GM18498 (cell line): ENCODE results near the gene CUL2.

Experiments
- ATAC-seq: cut with Tn5 transposase; IDR thresholded peaks from one replicate; pipeline ENCODE4 v1.9.1; 2021; ENCODE audit warnings: mild to moderate bottlenecking, moderate library complexity; ENCODE audit not compliant: unreplicated experiment

CUL2 gene

DNA sequence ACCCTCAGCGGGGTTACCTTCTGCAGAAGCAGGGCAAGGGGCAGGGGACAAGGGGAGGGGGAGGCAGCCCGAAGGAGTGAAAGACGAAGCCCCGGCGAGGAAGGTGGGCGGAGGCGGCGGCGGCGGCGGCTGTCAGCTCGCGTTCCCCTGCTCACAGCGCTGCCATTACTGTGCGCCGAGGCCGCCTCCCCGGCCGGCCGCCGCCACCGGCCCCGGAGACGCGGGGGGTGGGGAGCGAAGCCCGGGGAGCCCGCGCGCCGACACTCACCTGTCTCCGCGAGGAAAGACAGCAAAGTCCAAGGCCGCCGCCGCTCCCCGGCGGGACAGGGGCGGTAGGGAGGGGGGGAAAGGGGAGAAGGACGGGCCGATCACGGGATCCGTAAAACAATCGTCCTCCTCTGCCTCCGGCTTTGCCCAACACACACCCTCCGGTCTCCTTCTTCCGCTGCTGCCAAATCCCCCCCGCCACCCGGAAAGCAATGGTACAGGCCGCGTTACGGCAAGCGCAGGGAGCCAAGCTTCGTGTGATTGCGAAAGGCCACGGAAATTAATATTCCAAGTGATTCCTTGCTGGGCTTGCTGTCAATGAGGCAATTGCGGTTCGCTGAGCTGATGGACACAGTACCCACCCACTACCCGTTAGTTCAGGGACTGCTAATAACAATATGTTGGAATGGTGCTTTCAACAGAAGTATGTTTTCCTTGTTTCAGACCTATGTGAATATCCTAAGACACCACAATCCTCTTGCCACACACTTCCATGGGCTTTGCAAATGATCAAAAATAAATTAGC, at the start of gene CUL2:
CUL2 (minus strand) TSS at position 180 of the 793 bp plus-strand sequence. CDS start 19,024 bp downstream, outside the sequence.
- peak; percentile 96 for ATAC-seq

- peak; percentile 55 for ATAC-seq
Observed at GRCh38 chr10:35136263-35136815, 46.2 kb upstream of the CUL2 start.

DNA sequence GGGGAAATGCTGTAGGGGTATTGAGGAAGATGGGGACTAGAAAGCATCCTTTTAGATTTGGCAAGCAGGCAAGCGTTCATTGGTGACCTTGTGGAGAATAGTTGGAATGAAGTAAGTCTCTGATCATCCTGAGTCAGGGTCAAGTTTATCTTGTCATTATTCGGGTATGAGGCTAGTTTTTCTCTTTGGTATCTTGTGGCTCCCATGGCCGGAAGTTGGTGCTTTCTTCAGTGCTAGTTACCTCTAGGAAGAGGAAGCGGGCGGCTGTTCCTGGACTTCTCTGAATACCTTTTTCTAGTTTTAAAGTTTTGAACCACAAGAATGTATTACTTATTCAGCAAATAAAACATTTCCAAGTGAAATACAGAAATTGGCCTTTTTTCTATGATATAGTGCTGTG, 45.7 kb upstream of the CUL2 start:
- no peak for ATAC-seq

GRCh38 chr10:35133586-35133985, 43.4 kb upstream of the CUL2 start:
- no peak for ATAC-seq

DNA sequence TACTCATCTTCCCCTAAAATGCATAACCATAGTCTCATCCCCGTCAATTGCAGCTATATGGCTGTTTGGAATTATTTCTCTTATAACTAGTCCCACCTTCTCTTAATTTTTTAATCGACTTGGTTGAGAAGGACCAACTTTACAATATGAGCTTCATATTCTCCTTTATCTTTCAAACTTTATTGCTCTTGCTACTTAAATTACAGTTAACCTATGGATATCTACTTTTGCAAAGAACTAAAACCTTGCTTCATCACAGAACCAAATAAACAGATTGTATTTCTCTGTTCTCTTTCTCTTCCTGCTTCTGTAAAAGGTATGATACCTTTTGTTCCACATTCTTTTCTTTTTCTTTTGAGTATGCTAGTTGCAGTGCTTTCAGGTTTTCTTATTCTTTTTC, 42.6 kb upstream of the CUL2 start:
- no peak for ATAC-seq

GRCh38 chr10:35130663-35131062, 40.5 kb upstream of the CUL2 start:
- ATAC-seq: no peak

DNA sequence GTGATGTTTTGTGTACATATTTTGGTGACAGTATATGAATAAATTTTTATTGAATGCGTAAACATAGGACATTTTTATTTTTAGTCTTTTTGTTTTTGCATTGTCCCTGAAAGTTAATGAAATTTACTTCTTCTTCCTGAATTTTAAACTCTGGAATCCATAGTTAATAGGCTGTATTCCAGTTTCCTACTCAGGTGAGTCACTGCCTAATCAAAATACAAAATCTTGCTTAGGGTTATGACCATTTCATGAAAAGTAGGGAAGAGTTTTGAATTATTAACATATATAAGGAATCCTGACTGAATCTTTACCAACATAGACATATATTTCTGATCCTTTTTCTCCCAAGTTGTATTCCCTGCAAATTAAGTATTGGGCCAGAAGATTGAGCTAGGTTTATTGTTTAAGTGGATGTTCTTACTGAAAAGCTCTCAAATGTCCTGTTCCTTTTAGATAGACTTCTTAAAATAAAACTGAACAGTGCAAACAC, 39.1 kb upstream of the CUL2 start:
- no peak for ATAC-seq

DNA sequence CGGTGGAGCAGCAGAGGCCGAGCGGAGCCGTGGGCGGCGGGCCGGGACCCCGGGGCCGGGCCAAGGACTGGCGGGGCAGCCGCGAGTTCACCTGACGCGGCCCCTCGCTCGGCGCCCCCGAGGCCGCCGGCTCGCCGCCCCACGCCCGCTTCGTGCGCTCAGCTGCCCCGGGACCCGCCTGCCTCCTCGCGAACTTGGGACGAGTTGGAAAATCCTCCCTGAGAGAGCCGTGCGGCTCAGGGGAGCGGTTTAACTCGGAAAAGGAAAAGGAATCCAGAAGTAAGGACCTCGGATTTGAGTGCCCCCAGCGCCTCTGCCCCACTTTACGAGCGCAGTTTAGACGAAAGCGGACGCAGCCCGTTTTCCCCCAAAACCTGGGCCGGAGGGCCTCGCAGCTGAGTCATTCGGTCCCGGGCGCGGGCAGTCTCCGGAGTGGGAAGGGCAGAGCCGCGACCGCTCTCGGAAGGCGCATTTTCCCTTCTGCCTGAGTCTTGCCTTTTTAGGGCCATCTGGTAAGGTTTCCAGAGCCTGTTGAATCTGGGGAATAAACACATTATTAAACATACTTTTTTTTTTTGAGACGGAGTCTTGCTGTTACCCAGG, 37.2 kb upstream of the CUL2 start:
- ATAC-seq: peak; percentile 14

GRCh38 chr10:35126530-35127288, 36.6 kb upstream of the CUL2 start, which contains the start of gene CREM:
TSS of gene CREM (plus strand) at chr10:35126846. CDS start at chr10:35137836, 10,990 bp downstream.
- peak; percentile 81 for ATAC-seq

- no peak for ATAC-seq
Observed at GRCh38 chr10:35126062-35126529, 36.0 kb upstream of the CUL2 start.

GRCh38 chr10:35124540-35124939, 34.4 kb upstream of the CUL2 start:
- ATAC-seq: no peak

DNA sequence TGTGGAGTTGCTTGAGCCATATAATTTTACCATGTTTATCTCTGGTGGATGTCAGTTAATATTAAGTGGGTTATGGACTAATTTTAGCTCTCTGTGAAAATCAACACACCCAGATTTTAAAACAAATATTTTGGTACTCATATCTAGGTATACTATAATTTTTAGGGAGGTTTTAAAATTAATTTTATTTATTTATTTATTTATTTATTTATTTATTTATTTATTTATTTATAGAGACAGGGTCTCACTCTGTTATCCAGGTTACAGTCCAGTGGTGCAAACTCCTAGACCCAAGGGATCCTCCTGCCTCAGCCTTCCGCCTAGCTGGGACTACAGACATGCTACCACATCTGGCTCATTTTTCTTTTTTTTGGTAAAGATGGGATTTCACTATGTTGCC, 29.2 kb upstream of the CUL2 start:
- no peak for ATAC-seq

DNA sequence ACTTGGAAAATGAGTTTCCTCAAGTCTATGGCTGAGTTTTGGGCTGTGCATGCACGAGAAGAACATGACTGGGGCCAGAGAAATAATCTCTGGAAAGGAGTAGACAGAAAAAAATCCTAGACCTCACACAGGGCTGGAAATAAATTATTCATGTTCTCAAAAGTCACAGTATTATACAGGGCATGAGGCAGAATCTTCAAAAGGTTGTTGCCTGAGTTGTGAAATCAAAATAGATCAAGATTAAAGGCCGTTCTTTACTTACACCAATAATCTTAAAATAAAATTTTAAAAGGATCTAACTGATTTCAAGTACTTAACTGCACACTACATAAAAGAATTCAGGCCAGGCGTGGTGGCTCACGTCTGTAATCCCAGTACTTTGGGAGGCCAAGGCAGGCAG, 22.4 kb upstream of the CUL2 start:
- ATAC-seq: no peak

DNA sequence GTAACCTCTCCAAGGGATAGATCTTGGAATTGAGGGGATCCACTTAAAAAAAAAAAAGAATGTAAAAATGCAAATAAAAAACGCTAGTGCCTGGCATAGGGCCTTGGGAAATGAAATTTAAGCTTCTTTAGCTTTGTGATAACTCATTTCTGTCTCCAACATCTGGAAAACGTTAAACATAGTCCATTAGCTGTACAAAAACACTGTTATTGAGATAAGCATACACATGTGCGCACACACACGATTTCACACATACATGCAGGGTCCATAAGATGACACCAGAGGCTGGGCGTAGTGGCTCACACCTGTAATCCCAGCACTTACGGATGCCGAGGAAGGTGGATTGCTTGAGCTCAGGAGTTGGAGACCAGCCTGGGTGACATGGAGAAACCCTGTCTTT, 13.7 kb upstream of the CUL2 start:
- no peak for ATAC-seq

DNA sequence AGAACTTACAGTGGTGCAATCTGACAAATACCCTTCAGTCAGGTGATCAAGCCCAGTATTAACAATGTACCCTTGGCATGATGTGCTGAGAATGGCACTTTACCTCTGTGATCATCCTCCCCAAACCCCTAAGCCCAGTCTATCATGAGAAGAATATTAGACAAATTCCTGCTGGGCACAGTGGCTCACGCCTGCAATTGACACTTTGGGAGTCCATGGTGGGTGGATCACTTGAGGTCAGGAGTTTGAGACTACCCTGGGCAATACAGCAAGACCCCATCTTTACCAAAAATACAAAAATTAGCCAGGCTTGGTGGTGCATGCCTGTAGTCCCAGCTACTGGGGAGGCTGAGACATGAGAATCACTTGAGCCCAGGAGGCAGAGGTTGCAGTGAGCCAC, 7.4 kb upstream of the CUL2 start:
- no peak for ATAC-seq

GRCh38 chr10:35096312-35096711, 6.2 kb upstream of the CUL2 start:
- ATAC-seq: no peak

GRCh38 chr10:35092851-35093250, 2.7 kb upstream of the CUL2 start:
- ATAC-seq: no peak

GRCh38 chr10:35091994-35092790, 2.1 kb upstream of the CUL2 start:
- no peak for ATAC-seq

DNA sequence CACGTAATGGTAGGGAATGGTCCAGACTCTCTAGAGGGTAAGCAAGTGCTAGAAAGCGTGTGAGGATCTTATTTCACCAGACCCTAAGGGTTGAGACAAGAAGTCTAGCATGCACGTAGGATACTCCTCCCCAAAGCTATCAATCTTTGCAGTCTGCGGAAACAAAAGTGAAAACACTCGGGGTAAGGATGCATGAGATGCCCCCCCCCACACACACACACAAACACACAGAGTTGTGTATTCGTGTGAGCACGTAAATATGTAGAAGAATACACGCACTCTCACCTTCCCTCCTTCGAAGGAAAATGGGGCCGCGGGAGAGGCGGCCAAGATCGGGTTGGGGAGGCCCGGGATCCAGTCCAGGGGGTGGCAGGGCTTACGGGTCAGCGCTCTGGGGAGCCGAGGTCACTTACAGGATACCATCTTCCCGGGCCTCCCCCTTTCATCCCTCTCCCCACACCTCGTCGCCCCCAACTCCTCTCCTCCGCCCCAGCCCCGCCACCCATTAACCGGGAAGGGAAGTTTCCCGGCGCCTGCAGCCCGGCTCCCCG, 455 bp downstream of the CUL2 start:
- ATAC-seq: peak; percentile 42

- ATAC-seq: no peak
Observed at GRCh38 chr10:35083242-35083641, 6.9 kb downstream of the CUL2 start.
